Natural killer cell (primary cell): ENCODE data around the gene ZC3H4. TPM values are rescaled to one million over a fixed set of nuclear protein-coding genes. Genes with fewer than 3 reads are reported as not detected.

Experiments used
- ATAC-seq, 3 donors: fragments of 150-1000 bp in 2 of 3; fragments of 200-7000 bp in 1 of 3; cut with Tn5 transposase; 1 replicate in 1 of 3; 2 replicates in 2 of 3; pipeline ENCODE4 v1.10.0; 2021; ENCODE audit warnings: mild to moderate bottlenecking in 2 of 3, moderate library complexity in 2 of 3
- DNase-seq, 2 donors: peaks; one replicate each; pipeline versions ENCODE4 v3.0.0 to v3.0.0-alpha.2; 2013 to 2021; ENCODE audit warnings: mixed read lengths in 1 of 2
- H3K27ac ChIP-seq: one replicate; pipeline ENCODE4 v1.5.1; 2013; ENCODE audit warnings: mild to moderate bottlenecking, low read length
- H3K27me3 ChIP-seq: one replicate; pipeline ENCODE4 v1.6.1; 2013; ENCODE audit warnings: low read length; ENCODE audit not compliant: control insufficient read depth, insufficient read depth
- H3K36me3 ChIP-seq: one replicate; pipeline ENCODE4 v1.6.1; 2013; ENCODE audit warnings: low read length; ENCODE audit not compliant: control insufficient read depth, insufficient read depth
- H3K4me1 ChIP-seq: one replicate; pipeline ENCODE4 v1.6.1; 2013; ENCODE audit warnings: low read length; ENCODE audit not compliant: control insufficient read depth, insufficient read depth
- H3K4me3 ChIP-seq: one replicate; pipeline ENCODE4 v1.5.1; 2013; ENCODE audit warnings: low read length
- H3K9me3 ChIP-seq: one replicate; pipeline ENCODE4 v1.6.1; 2013; ENCODE audit warnings: low read length; ENCODE audit not compliant: control insufficient read depth, insufficient read depth
- H3K27ac Mint-ChIP-seq, 2 donors: one replicate each; pipeline ENCODE4 v1.8.0; 2022; ENCODE audit warnings: mild to moderate bottlenecking in 2 of 2, mixed read lengths in 2 of 2, moderate library complexity in 1 of 2
- H3K27me3 Mint-ChIP-seq, 2 donors: one replicate each; pipeline ENCODE4 v1.8.0; 2022; ENCODE audit warnings: low read depth in 2 of 2, mixed read lengths in 2 of 2
- H3K36me3 Mint-ChIP-seq: one replicate; pipeline ENCODE4 v1.8.0; 2022; ENCODE audit warnings: mixed read lengths
- H3K4me1 Mint-ChIP-seq, 2 donors: one replicate each; pipeline ENCODE4 v1.8.0; 2022; ENCODE audit warnings: mixed read lengths in 2 of 2
- H3K4me3 Mint-ChIP-seq: one replicate; pipeline ENCODE4 v1.8.0; 2022; ENCODE audit warnings: mild to moderate bottlenecking, moderate library complexity, mixed read lengths
- H3K9me3 Mint-ChIP-seq, 2 donors: one replicate each; pipeline ENCODE4 v1.8.0; 2022; ENCODE audit warnings: mixed read lengths in 2 of 2
- CTCF ChIP-seq: fragments of 200-600 bp; IDR thresholded peaks from one replicate; pipeline ENCODE4 v1.8.0; 2022; ENCODE audit warnings: antibody characterized with exemption
- WGBS: methylation state at CpG from one replicate; pipeline ENCODE4 v1.1.7; 2013; ENCODE audit warnings: missing lambda C conversion rate; ENCODE audit not compliant: insufficient coverage; 5-methylcytosine and 5-hydroxymethylcytosine counted together
- intact Hi-C: fragments of 100-400 bp; cut with micrococcal nuclease; formaldehyde crosslinking; loops from one replicate; pipeline ENCODE4 v1.14.2; 2022
- total RNA-seq, 4 donors: library from RNA; stranded (reverse); fragments of 120-200 nt in 1 of 4; gene quantifications; one replicate each; pipeline versions ENCODE4 v1.2.3 to v1.2.4, GENCODE V29; 2013 to 2022

ZC3H4 gene
- 10 to 100 TPM; 71.2 to 75.3 (median 73.3) TPM for total RNA-seq
- 23.7 TPM for total RNA-seq (2013)

- no peak for TF ChIP-seq CTCF
- H3K4me1 ChIP-seq: peaks cover 13% of the 10 kb centered on the region
- peak; percentile 99 for DNase-seq
- intact Hi-C loops: loop anchor here (1.0 to 5.0 kb wide), 5 partner anchors 18 to 511 kb away; partner anchors contain the start of genes ARHGAP35, CALM3 and SAE1
- peak within 1 kb of the TSS; percentile 83 for H3K4me3 ChIP-seq
- ATAC-seq: peak; percentile 79 to 94 (median 83)
- peaks cover 46 to 49% of the 10 kb centered on the region in 2 donors for H3K4me1 Mint-ChIP-seq
- H3K27ac Mint-ChIP-seq: peak within 1 kb of the TSS; percentile 99 to 100
- no peaks in the 10 kb centered on the region for H3K9me3 ChIP-seq
- no peaks in the 10 kb centered on the region for H3K36me3 Mint-ChIP-seq
- under 1% methylated on average over 59 of the region's 59 CpGs for WGBS
- peaks cover 0 to 4% of the 10 kb centered on the region in 2 donors for H3K27me3 Mint-ChIP-seq
- H3K27me3 ChIP-seq: no peaks in the 10 kb centered on the region
- H3K27ac ChIP-seq: peak within 1 kb of the TSS; percentile 98
- peaks cover 3% of the 10 kb centered on the region for H3K36me3 ChIP-seq
- peak within 1 kb of the TSS; percentile 99 for H3K4me3 Mint-ChIP-seq
- H3K9me3 Mint-ChIP-seq: no peaks in the 10 kb centered on the region
Measured at GRCh38 chr19:47112997-47113849, at the start of gene ZC3H4. TSS of gene ZC3H4 (minus strand) at chr19:47113776. CDS start at chr19:47112584, 1,192 bp downstream.

- no peak overlapping the region for H3K27ac ChIP-seq
- H3K27me3 ChIP-seq: no peaks in the 10 kb centered on the region
- intact Hi-C loops: no loop called here
- WGBS: 88% methylated on average over 1 of the region's 3 CpGs
- Mint-ChIP-seq H3K27me3 (no peaks in the 10 kb centered on the region), H3K36me3 (no peaks in the 10 kb centered on the region), H3K4me1 (peaks cover 21 to 34% of the 10 kb centered on the region in 2 donors), H3K27ac (peak overlapping the region in 1 of 2 donors; percentile 9), H3K4me3 (no peak overlapping the region), H3K9me3 (no peaks in the 10 kb centered on the region)
- no peak for ATAC-seq
- H3K4me3 ChIP-seq: no peak overlapping the region
- no peak for DNase-seq
- no peak for TF ChIP-seq CTCF
- H3K36me3 ChIP-seq: peaks cover 6% of the 10 kb centered on the region
- H3K9me3 ChIP-seq: no peaks in the 10 kb centered on the region
- H3K4me1 ChIP-seq: peaks cover 29% of the 10 kb centered on the region
Measured at GRCh38 chr19:47161876-47162489, 48.4 kb upstream of the ZC3H4 start.

GRCh38 chr19:47158879-47159503 is 45.4 kb upstream of the ZC3H4 start:
- no peak overlapping the region for H3K4me3 ChIP-seq

More at GRCh38 chr19:47158879-47159503, 45.4 kb upstream of the ZC3H4 start:
- 60% methylated on average over 7 of the region's 7 CpGs for WGBS
- peak overlapping the region; percentile 76 for H3K4me3 Mint-ChIP-seq
- no peaks in the 10 kb centered on the region for H3K27me3 Mint-ChIP-seq
- peak overlapping the region; percentile 68 for H3K27ac ChIP-seq
- H3K9me3 ChIP-seq: no peaks in the 10 kb centered on the region
- H3K36me3 Mint-ChIP-seq: no peaks in the 10 kb centered on the region
- H3K36me3 ChIP-seq: peaks cover 14% of the 10 kb centered on the region
- peak in 1 of 2 donors; percentile 80 for DNase-seq
- H3K9me3 Mint-ChIP-seq: no peaks in the 10 kb centered on the region
- H3K27me3 ChIP-seq: no peaks in the 10 kb centered on the region
- intact Hi-C loops: loop anchor here (5.0 kb wide), 2 partner anchors 33 to 68 kb away; no protein-coding TSS in a partner anchor
- TF ChIP-seq CTCF: no peak
- peak overlapping the region; percentile 89 to 93 for H3K27ac Mint-ChIP-seq
- peak in 2 of 3 donors; percentile 36 to 49 for ATAC-seq
- H3K4me1 Mint-ChIP-seq: peaks cover 34 to 47% of the 10 kb centered on the region in 2 donors
- H3K4me1 ChIP-seq: peaks cover 51% of the 10 kb centered on the region
